ENCODE results near the gene PPT2. TPM values are rescaled to one million over a fixed set of nuclear protein-coding genes. Genes with fewer than 3 reads are reported as not detected.

The PPT2 gene
- total RNA-seq, 1 donor from 2014 or later, result 58.6 TPM

DNA sequence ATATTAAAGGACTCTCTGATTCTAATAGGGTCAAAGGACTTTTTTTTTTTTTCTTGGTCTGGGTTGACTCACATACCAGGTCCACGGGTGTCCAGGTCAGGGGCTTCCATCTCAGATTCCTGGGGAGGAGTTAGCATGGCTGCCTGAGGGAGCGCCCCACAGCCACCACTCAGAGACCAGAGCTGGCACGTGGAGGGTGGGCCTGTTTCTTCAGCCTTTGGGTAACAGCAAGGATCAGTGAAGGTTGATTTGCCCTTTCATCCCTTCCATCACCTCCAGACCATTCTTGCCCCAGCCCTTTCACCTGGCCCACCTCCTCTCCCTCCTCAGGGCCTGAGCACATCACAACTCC is 44.4 kb downstream of the PPT2 start:
- TF ChIP-seq, protein P1, sequence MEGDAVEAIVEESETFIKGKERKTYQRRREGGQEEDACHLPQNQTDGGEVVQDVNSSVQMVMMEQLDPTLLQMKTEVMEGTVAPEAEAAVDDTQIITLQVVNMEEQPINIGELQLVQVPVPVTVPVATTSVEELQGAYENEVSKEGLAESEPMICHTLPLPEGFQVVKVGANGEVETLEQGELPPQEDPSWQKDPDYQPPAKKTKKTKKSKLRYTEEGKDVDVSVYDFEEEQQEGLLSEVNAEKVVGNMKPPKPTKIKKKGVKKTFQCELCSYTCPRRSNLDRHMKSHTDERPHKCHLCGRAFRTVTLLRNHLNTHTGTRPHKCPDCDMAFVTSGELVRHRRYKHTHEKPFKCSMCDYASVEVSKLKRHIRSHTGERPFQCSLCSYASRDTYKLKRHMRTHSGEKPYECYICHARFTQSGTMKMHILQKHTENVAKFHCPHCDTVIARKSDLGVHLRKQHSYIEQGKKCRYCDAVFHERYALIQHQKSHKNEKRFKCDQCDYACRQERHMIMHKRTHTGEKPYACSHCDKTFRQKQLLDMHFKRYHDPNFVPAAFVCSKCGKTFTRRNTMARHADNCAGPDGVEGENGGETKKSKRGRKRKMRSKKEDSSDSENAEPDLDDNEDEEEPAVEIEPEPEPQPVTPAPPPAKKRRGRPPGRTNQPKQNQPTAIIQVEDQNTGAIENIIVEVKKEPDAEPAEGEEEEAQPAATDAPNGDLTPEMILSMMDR (IDR thresholded peaks at IDR 0.05; ENCODE audit: unreplicated experiment), result no peak
- peak overlapping the region; percentile 12 for H3K27ac Mint-ChIP-seq

DNA sequence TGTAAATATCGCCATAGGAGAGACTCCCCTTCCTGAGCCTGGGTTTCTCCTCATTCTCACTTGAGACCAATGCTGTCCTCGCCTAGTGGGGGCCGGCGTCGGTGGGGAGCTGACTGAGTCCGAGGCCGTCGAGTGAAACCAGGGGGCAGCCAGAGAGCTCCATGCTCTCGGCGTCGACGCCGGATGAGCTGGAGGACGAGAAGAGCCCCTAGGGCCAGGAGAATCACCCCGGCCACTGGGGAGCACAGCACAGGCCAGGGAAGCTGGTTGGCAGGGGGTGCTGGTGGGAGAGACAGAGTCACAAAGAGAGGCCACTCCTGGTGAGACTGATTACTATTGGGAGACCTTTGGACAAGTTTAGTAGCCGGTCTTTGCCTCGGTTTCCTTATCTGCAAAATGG is 44.9 kb downstream of the PPT2 start:
- no peaks in the 10 kb centered on the region for H3K9me3 Mint-ChIP-seq
- H3K27me3 Mint-ChIP-seq (ENCODE audit: low read depth), result peaks cover 3% of the 10 kb centered on the region
- no peak overlapping the region for H3K27ac Mint-ChIP-seq
- no peak overlapping the region for H3K4me3 Mint-ChIP-seq
- peaks cover 24% of the 10 kb centered on the region for H3K4me1 Mint-ChIP-seq
- TF ChIP-seq, protein P1 (IDR thresholded peaks at IDR 0.05; ENCODE audit: unreplicated experiment), result no peak
- DNase-seq (ENCODE audit: low spot score in 2 of 2, unreplicated experiment in 2 of 2), result no peak
- H3K36me3 Mint-ChIP-seq, result no peaks in the 10 kb centered on the region

More for the DNA sequence above, 44.4 kb downstream of the PPT2 start:
- no peak for DNase-seq (ENCODE audit: low spot score in 2 of 2, unreplicated experiment in 2 of 2)
- Mint-ChIP-seq H3K4me3 (no peak overlapping the region), H3K4me1 (peaks cover 28% of the 10 kb centered on the region), H3K27me3 (ENCODE audit: low read depth) (peaks cover under 1% of the 10 kb centered on the region), H3K36me3 (no peaks in the 10 kb centered on the region), H3K9me3 (no peaks in the 10 kb centered on the region)

DNA sequence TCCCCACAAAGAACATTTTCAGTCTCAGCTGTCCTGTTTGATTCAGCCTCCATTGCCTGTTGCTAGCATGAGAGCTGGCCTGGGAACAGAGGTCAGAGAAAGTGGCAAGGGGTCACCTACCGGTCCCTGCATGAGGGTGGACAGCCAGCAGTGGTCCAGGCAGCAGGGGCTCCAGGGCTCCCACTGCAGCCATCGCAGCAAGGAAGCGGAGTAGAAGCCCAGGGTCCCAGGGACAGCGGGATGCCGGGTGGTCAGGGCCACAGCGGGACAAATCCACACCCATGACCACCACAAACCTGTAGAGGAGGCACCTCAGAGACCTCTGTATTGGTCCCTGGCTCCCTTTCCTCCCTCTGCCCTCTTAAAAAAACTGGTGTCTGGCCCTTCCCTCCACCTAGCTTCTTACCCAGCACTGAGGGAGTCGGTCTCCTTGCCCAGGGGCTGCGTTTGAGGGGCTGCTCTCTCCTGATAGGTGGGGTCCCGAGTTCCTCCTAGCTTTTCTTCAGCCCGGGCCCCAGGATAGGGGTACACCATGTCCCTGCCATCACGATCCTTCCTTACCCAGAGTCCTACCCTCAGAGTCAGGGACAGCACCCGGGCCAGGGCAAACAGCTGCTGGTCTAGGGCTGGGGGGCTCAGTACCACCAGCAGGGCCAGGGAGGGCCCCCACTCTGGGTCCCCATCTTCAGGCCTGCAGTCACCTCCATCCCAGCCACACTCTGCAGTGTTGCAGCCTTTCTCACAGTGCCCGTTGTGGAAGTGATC is 47.0 kb downstream of the PPT2 start:
- H3K4me1 Mint-ChIP-seq, result peaks cover 11% of the 10 kb centered on the region
- no peak for DNase-seq (ENCODE audit: low spot score in 2 of 2, unreplicated experiment in 2 of 2)
- H3K9me3 Mint-ChIP-seq, result no peaks in the 10 kb centered on the region
- no peak overlapping the region for H3K27ac Mint-ChIP-seq
- H3K4me3 Mint-ChIP-seq, result no peak overlapping the region
- H3K36me3 Mint-ChIP-seq, result no peaks in the 10 kb centered on the region
- H3K27me3 Mint-ChIP-seq (ENCODE audit: low read depth), result peaks cover 10% of the 10 kb centered on the region
- TF ChIP-seq, protein P1 (IDR thresholded peaks at IDR 0.05; ENCODE audit: unreplicated experiment), result no peak

DNA sequence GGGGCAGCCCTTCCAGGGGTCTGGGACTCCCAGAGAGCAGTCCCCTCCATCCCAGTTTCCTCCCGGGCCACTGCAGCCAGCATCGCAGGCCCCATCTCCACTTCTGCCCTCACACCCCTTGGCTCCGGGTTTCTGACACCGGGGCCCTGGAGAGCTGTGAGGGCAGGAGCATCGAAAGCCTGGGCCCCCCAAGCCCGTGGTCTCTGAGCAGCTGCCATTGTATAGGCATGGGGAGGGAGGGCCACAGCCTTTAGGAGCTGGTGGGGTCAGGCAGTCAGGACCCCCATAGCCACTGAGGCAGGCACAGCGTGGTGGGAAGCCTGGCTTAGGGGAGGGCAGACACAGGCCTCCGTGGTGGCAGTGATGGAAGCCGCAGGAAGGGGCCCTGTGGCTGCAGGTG is 48.2 kb downstream of the PPT2 start:
- DNase-seq (ENCODE audit: low spot score in 2 of 2, unreplicated experiment in 2 of 2), result no peak
- Mint-ChIP-seq H3K9me3 (peaks cover 8% of the 10 kb centered on the region), H3K36me3 (no peaks in the 10 kb centered on the region), H3K27me3 (ENCODE audit: low read depth) (peaks cover 14% of the 10 kb centered on the region), H3K4me1 (peaks cover 2% of the 10 kb centered on the region), H3K27ac (no peak overlapping the region), H3K4me3 (no peak overlapping the region)
- TF ChIP-seq, protein P1 (IDR thresholded peaks at IDR 0.05; ENCODE audit: unreplicated experiment), result no peak

DNA sequence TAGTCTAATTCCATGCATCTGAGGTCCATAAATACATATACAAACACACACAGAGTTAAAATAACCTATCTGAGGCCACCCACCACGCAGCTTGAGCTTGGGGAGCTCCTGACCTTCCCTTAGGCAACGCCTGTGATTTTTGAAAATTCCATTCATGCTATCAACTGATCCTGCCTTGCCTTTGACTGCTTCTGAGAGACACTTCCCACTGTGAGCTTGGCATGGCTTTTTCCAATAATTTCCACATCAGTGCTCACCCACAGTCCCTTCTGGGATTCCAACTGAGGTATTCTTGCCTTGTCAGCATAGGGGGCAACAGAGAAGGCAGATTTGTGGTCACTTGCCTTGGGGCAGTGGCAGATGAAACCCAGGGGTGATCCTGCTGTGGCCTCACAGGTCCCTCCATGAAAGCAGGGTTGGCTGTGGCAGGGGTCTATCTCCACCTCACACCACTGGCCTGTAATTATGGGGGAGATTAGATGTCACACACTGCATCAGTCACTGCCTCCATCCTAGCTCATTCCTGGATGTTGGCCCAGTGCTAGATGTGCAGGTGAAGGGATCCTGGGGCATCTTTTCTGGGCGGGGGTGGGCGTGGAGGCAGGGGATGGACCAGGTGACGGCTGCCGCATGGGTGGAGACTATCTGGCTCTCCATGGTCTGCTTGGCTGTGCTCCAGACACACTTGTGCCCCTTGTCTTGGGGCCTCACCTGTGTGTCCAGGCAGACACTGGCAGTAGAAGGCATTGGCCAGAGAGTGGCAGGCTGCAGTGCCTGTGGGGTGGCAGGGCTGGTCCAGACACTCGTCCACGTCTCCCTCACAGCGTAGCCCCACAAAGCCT is 49.7 kb downstream of the PPT2 start:
- H3K4me1 Mint-ChIP-seq, result peaks cover 2% of the 10 kb centered on the region
- H3K4me3 Mint-ChIP-seq, result no peak overlapping the region
- H3K27ac Mint-ChIP-seq, result no peak overlapping the region
- DNase-seq (ENCODE audit: low spot score in 2 of 2, unreplicated experiment in 2 of 2), result no peak
- TF ChIP-seq, protein P1 (IDR thresholded peaks at IDR 0.05; ENCODE audit: unreplicated experiment), result no peak
- no peaks in the 10 kb centered on the region for H3K36me3 Mint-ChIP-seq
- peaks cover 15% of the 10 kb centered on the region for H3K27me3 Mint-ChIP-seq (ENCODE audit: low read depth)
- H3K9me3 Mint-ChIP-seq, result peaks cover 8% of the 10 kb centered on the region

Data from mesothelial cell of epicardium (in vitro differentiated cells).